NB4 (cell line): ENCODE data around the gene CD248.

Experiments used
- CTCF ChIP-seq: IDR thresholded peaks from one replicate; pipeline ENCODE4 v1.5.1; 2012; ENCODE audit warnings: low read depth, low read length
- POLR2A ChIP-seq: IDR thresholded peaks from 2 replicates; pipeline ENCODE4 v1.6.1; 2011; ENCODE audit warnings: mild to moderate bottlenecking; ENCODE audit not compliant: insufficient read length; ENCODE audit errors: extremely low read depth

GRCh38 chr11:66275396-66275795 is 41.4 kb downstream of the CD248 start:
- no peak for TF ChIP-seq CTCF
- TF ChIP-seq POLR2A, result no peak
